Muscle of back (tissue), 11 donors: ENCODE data around the gene POU6F2. TPM values are rescaled to one million over a fixed set of nuclear protein-coding genes. Genes with fewer than 3 reads are reported as not detected.
A peak's percentile ranks its signal among the peaks of the same experiment; 100 is the strongest.

Experiments used
- DNase-seq, 3 donors: peaks; one replicate each; pipeline versions ENCODE4 v3.0.0 to v3.0.0-alpha.2; 2013
- polyA plus RNA-seq, 10 donors: library from polyadenylated mRNA; unstranded; fragments of 120-200 nt; gene quantifications; one replicate each; pipeline ENCODE4 v1.2.1, GENCODE V29; 2013; ENCODE audit not compliant: insufficient read length in 10 of 10

POU6F2 gene
- polyA plus RNA-seq, 10 donors, result 0.03 to 0.22 (median 0.09) TPM; not detected in 2

DNA sequence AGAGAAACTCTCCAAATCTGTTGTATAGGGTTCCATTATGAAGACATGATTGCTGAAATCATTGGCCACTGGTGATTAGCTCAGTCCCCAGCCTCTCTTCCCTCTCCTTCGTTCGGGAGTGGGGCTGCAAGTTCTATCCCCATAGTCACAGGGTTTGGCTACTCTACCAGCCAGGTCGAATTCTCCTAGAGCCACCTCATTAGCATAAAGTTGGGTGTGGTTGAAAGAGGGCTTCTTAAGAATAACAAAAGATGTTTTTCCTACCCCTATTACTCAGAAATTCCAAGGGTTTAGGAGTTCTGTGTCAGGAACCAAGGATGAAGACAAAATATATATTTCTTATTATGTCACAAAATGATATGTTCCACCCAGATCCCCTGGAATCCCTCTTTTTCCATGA, 422.3 kb downstream of the POU6F2 start:
- DNase-seq, result no peak

DNA sequence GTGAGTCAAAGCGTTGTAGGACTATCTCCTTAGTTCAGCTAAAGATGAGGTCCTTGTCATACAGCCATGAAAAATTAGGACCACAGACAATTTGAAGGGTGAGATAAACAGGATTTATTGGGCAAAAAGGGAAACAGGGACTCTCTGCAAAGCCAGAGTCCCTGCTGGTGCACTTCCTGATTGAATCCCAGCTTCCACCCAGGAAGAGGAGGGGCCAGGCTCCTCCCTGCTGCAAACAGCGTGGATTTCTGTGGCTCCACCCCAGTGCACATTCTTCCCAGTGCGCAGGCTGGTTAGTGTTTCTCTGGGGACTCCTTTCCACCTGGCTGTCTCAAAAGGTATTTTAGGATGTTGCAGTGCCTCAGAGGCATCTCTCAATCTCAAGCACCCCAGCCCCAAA, 423.1 kb downstream of the POU6F2 start:
- DNase-seq, result no peak

DNA sequence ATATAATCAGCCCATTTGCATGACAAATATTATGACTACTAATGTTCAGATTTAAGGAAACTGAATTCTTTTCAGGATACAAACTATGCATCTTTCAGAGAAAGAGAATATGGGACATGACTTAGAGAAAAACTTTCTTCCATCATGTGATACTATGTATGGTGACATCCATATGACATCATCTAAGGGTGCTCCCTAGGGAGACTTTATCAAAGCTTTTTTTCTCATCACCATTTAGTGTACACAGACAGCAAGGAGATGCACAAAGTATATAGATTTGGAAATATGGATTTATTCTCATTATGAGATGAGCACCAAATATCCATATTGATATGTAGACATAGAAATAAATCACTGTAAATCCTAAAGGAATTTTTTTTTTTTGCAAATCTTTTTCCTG, 424.3 kb downstream of the POU6F2 start:
- no peak for DNase-seq

DNA sequence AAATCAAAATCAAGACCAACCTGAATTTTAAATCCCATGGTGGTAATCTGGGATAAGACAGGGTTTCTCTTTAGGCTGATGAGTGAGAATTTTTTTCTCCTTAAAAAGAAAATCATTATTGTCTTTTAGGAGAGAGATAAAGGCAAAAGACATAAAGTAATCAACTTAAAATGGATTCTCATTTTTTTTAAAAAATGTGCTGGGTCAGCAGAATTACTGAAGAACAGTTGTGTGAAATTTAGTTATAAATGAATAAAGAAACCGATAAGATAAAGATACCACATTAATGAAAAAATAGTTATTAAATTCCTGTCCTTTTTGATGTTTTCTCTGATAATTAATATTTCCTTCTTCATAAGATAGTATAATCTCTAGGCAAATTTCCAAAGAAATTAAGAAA, 427.2 kb downstream of the POU6F2 start:
- DNase-seq, result no peak

DNA sequence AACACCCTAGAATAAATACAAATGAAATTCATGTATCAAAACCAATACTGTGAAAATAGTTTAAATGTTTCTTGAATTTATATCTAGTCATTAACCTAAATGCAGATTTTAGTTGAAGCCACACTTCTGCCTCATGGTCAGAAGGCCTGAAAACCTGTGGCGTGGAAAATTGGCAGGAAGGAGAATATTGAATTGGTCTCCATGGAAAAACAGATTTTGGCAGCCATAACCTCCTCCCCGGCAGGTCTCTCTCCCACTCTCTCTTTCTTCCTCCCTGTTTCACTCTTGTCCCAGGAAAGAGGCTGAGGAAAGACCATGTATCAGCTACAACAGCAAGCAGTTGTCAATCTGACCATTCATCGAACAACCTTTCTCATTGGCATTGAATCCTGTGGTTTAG, 427.9 kb downstream of the POU6F2 start:
- DNase-seq, result peak in 1 of 3 donors; percentile 46

DNA sequence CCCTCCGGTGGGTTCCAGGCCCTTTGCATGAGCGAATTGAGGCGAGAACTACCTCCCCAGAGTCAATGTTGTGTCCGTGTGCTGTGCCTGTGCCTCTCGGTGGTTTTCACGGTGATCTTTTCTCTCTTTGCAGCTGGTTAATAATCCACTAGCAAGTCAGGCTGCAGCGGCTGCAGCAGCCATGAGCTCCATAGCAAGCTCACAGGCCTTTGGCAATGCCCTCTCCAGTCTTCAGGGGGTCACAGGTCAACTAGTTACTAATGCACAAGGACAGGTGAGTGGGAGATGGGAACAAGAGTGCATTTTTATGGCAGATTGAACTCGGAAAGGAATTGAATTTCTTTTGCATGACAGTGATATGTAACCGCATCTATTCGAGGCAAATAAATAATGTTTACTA, 428.8 kb downstream of the POU6F2 start:
- DNase-seq, result no peak

DNA sequence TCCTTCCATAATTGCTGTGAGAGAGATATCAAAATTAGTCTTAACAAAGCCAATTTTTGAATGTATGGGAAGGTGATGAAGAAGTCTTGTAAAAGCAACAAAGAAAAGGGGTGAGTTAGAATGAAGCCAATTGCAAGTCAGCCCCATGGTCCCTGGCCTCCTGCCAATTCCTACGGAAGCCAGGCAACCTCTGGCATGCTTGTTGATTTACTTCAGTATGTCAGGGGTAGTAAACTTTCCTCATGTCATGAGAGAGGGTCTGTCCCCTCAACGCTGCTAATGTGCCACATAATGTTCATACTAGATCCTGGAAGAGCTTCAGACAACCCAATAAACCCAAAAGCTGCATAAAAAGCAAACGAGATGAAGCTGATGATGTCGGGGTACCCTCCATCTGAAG, 429.4 kb downstream of the POU6F2 start:
- DNase-seq, result no peak

DNA sequence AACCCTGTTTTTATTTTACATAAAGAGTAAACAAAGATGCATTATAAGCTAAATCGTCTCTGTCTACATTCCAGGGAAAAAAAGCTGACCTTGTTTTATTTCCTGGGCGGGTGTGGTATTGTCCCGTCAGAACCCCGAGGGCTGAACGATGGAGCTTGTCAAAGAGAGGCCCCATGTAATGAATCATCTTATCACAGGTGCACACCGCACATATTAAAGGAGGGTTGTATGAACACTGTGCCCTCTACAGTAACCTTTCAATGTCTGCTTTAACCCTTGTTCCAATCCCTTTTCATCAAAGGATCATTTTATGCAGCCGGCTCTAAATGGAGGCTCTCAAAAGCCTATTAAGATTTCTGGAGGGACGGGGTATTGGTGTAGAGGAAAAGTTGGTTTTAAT, 430.0 kb downstream of the POU6F2 start:
- DNase-seq, result no peak

DNA sequence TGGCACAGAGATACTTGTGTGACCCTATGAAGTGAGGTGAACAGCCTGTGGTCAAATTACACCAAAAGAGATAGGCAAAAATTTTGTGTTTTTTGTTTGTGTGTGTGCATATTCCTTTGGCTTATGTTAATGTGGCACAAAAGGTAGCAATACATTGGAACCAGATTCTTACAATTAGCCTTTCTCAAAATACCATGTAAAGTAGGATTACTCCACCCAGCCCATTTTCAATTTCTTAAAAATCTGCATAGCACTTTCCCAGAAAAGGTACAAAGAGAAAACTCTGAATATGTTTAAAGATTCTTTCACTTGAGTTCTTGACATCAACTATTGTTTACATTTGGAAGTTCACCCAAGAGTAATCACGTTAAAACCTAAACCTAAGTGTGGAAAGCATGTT, 431.2 kb downstream of the POU6F2 start:
- no peak for DNase-seq

DNA sequence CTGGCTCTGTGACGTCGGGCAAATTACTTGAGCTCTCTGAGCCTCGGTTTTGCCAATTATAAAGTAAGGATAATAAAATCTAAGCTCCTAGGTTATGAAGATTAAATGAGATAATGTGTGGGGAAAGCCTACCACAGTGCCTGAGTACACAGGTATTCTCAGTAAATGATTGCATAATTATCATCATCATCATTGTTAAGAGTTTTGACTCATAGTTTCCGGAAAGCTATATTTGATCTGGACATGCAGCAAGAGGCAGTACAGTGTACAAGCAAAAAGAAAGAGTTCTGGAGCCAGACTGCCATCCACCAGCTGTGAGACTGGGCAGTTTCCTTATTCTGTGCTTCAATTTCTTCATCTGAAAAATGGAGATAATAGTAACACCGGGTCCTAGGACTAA, 432.9 kb downstream of the POU6F2 start:
- DNase-seq, result no peak

DNA sequence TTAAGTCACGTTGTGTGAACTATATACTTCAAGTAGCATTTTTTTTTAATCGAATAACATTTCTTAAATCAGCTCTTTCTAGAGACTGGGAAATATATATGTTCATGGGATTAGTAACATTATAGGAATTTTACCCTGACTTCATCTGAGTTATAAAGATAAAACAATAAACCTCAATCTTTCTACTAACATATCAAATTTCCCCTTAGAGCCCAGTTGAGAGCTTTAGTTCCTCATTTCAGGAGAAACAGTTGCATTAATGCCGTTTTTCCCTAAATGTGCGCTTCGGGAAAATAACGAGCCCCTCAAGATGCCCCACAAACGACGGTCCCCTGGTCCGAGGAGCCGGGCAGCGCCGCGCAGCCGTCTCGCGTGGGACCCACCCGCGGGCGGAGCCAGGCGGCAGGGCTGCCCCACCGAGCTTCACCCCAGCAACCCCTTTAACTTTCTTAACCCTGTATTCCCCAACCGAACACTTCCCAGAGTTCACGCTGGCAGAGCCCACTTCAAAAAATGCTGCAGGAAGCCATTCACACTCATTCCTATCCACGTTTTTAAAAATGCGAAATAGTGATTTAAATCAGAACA, 436.0 kb downstream of the POU6F2 start:
- peak in 2 of 3 donors; percentile 7 to 40 for DNase-seq

DNA sequence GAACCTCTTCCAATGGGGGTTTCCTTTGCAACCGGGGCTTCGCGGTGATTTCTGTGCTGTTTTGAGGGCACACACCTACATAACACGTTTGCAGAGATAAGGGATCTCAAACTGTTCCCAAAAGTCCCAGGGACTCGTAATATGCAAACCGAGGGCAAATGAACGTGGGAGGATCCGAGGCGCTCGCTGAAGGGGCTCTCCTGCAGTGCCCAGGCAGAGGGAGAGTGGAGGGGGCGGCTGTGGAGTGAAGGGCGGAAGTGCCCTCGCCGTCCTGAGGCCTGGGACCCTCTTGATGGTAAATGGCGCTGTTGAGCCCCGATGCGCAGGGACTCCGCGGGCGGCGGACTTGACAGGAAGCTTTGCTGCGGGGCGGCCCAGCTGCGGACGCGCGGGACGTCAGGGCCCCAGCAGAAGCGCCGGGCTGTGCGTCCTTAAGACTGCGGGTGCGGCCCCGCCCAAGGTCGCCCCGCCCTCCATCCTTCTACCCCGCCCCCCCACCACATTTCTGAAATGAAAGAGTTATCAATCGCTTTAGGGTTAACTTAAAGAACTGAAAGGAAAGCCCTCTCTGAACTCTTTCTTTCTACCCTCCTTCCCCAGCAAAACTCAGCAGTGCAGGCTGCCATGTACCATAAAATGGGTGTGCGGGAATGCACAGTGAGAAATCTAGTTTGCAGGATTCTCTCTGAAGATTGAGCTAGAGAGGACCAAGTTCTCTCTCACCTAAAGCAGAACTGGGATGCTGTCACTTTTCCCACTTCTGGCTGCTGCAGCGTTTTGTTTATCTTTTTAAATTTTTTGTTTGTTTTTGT, 436.7 kb downstream of the POU6F2 start:
- peak; percentile 28 to 76 (median 45) for DNase-seq

DNA sequence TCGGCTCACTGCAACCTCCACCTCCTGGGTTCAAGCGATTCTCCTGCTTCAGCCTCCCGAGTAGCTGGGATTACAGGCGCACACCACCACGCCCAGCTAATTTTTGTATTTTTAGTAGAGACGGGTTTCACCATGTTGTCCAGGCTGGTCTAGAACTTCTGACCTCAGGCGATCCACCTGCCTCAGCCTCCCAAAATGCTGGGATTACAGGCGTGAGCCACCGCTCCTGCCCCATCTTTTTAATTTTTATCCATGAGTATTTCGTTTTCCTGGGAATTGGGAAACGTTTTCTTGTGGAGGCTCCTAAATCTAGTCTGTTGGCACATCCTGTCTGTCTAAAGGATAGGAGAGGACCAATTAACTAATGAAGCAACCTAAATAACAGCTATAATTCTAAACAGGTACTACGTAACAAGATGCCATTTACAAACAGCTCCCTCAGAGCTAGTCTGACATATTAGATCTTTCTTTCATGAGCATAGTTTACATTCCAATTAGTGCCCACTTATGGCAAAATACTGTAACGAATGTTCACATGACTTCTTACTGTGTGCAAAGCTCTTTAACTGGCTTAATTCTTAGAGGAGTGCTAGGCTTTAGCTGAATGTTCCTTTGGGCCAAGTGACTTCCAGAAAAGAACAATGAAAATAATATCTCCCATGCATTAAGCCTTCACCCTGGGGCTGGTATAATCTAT, 437.5 kb downstream of the POU6F2 start:
- no peak for DNase-seq

DNA sequence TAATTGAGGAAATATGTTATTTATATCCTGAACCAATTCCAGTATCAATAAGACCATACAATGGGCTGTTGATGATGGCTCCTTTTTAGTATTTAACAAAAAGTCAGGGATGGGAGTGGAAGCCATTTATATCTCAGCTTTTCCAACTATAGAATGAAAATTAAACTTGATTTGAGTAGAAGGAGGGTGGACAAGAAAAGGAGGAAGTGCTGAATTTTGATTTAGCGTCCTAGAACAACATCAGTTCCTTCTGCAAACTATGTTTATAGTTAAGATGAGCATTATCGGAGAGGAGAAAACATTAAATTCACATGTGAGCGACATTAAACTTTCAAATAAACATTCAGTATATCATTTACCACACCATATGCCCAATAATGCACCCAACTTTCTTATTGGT, 439.2 kb downstream of the POU6F2 start:
- no peak for DNase-seq

DNA sequence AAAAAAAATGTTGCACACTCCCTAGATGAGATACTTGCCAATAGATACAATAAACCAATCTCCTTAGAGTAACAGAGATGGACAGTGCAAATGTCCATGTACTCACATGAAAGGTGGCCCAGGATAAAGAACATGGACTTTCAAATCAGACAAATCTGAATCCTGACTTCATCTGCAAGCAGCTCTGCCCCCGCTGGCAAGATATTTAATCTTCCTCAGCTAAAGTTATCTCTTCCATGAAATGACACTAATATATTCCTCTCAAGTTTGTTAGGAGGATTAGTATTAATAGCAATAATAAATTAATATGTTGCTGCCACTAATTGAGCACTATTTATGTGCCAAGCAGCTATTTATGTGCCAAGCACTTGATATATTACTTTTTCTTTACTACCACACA, 439.9 kb downstream of the POU6F2 start:
- DNase-seq, result no peak

DNA sequence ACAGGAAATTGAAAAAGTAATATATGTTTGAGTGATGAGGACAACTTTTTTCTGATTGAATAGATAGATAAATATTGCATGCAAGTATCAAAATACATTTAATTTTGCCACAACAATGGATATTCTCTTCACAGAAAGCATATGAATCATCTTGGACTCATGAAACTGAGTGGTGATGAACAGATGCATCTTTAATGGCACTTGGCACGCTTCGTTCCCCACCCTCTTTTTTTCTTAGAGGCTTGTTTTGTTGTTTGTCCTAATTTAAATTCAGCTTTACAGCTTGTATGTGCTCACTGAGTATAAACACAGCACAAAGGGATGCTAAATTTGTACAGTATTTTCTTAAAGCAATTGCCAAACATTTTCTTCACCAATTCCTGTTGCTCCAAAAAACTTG, 443.5 kb downstream of the POU6F2 start:
- DNase-seq, result peak in 1 of 3 donors; percentile 29

DNA sequence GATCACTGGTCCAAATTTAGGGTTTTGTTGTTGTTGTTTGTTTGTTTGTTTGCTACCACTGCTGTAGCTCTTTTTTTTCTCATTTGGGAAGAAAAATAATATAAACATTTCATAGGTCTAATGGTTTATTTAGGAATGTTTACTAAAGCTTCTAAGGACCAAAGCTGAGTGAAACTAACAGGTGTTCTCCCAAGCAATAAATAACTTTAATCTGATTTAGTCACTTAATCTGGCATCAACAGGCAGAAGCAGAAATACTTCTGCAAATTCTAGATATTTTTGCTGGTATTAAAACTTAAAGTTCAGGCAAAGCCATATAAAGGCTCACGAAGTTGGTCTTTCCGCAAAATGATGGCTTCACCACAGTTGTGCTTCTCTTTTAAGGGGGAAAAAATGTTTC, 444.0 kb downstream of the POU6F2 start:
- no peak for DNase-seq

DNA sequence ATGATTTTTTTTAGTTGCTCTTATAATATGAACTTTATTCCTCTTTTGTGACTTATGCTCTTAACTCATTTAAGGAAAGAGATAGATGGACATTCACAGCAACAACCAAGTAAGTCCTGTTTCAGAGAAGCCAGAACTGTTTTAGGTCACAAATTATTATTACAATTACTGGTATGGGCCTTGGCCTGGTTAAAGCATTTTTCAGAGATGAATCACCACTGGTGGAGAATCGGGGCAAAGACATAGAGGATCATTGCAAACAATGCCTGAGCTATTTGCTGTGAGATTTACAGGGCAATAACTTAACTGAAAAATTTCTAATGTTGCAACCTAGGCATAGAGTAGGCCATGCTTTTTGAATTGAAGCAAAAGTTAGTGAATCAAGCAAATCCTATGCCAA, 450.5 kb downstream of the POU6F2 start:
- DNase-seq, result peak in 1 of 3 donors; percentile 62

DNA sequence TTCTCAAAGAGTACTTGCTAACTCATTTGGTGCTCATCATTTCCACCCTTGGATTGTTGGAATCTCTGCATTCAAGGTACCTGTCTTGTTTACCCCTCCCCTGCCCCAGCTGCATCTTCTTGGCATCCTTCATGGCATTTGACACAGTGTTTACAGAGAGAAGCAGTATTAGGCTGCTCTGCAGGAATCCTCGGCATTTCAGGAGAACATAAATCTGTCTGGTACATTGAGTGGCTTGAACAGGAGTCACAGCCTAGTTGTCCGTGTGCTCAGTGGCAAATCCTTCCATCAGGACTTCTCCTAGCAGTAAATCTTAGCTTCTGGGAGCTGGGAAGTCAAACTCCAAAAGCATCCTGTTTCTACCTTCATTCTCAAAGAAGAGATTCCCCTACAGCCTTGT, 451.7 kb downstream of the POU6F2 start:
- DNase-seq, result no peak

DNA sequence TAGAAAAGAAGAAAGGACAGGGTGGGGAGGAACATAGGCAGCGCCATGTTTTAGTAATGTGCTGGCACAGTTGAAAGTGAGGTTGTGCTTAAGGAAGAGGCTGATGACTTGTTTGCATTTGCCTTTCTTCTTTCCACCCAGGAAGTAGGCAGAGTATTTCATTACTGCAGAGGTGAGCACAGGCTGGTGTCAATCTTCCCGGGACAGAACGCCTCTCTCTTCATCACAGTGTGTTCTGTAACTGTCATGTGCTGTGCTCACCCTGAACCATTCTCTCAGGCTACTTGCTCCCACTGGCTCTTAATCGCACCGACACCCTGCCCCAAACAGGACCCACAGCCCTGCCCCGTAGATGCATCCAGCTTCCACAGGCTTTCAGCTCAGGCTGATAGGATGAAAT, 452.7 kb downstream of the POU6F2 start:
- DNase-seq, result no peak

DNA sequence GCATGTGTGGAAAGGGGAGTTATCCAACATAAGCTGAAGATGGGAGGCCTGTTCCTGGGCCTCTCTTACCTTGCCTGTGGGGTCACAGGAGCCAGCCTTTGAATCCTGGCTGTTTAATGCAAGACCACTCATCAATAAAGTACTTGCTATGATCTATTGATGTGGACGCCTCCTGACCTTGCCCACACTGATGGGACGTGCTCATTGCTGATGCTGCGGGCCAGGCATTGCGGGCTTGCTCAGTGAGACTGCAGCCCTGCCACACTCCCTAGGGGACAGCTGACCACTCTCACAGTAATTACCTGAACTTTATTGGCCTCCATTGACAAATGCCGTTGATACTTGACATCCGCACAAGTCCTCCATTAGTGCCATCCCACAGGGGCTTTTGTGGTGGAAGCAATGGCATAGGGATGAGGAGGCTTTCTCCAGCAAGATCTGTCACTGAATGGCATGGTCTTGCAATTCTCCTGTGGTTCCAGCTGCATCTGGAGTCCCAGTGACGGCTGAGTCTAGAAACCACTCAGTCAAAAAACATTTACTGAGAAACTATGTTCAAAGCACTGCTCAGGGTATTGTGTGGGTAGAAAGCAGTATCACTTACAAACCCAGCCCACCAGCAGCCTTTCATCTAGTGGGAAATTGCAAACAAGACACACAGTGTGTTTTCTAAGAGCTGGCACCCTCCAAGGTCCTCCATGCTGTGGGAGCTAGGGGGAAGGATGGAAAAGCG, 453.4 kb downstream of the POU6F2 start:
- DNase-seq, result no peak

DNA sequence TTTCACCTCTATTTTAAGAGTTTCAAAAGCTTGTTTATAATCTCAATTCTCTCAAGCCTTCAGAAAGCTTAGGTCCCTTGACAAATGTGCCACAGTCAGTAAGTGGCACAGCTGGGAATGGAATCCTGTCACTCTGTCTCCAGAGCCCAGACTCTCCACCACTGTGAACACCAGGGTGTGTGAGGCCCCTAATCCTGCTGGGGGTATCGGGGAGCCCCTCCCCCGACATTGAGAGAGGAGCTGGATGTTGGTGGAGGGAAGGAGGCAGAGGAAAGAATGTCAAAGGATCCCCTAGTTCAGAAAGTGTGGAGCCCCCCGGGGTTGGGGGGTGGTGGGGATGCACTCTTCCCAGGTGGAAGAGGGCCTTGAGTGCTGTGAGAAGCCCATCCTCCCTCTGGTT, 454.7 kb downstream of the POU6F2 start:
- DNase-seq, result no peak
